ENCODE results near the gene SMOC2.
"Not testable (repeated sequence)": the region's sequence is repeated elsewhere in the genome, so short reads cannot be mapped to it uniquely, and the experiment has no call there.

The SMOC2 gene

DNA sequence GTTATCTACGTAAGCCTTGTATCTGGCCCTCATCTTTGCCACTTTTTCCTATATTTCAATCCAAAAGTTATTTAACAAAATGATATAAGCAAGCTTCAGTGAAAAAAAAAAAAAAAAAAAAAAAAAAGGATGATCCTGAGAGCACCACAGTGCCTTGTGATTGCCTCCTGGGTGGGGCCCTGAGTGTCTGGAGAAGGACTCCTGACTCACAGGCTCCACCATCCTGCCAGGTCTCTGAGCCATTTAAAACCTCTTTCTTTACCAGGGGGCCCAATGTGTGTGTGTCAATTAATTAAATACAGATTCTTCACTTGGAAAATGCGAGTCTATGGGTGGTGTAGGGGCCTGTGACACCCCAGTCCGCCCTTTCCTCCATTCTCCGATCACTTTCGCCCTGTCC is 105.2 kb downstream of the SMOC2 start:
- peak; percentile 28 for DNase-seq

DNA sequence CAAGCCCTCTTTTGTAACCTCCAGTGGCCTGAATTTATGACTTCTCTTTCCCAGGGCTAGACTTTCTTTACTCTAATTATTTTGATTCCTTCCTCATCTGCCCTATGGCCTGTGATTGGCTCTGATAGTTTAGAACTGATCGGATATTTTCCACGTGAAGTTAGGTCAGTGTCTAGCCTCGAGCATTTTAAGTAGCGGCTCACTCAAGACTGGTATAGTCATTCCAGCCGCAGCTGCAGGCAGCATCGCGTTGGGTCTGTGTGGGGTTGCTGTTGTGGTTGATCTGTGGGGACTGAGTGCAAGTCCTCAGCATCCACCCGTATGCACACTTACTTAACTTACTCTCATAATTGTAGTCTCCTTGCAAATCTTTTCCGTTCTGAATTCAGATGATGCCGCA is 105.7 kb downstream of the SMOC2 start:
- no peak for DNase-seq

DNA sequence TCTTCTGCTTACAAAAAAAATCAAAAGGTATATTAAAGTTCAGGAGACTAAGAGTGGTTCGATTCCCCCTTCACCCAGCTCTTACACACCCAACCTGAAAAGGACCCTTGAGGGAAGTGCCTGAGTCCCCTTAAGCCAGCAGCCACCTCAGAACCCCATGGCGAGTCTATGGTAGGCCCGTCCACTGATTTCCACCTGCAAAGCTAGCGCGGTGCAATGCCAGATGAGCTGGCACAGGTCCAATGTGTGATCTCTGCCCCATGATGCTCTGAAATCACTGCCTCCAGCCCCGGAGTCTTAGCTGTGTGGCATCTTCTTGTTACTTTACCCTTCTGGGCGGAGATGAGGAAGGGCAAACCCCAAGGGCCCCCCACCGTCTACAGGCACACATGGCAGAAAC is 109.3 kb downstream of the SMOC2 start:
- DNase-seq, result no peak

DNA sequence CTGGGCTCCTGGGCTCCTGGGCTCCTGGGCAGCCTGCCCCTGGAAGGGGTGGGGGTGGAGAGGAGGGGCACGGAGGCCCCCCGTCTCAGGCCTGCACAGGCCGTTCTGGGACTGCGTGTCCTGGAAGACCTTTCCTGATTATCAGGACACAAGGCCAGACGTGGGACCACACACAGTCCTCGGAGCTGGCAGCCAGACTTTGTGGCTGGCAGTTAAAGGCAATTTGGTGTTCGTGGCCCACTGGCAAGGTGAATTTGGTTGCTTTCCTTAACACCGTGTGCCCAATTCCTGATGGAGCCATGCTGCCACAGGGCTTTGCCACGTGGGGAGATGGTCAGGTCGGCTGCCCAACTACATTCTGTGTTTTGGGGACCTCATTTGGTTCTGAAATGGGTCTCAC is 113.5 kb downstream of the SMOC2 start:
- DNase-seq, result no peak

DNA sequence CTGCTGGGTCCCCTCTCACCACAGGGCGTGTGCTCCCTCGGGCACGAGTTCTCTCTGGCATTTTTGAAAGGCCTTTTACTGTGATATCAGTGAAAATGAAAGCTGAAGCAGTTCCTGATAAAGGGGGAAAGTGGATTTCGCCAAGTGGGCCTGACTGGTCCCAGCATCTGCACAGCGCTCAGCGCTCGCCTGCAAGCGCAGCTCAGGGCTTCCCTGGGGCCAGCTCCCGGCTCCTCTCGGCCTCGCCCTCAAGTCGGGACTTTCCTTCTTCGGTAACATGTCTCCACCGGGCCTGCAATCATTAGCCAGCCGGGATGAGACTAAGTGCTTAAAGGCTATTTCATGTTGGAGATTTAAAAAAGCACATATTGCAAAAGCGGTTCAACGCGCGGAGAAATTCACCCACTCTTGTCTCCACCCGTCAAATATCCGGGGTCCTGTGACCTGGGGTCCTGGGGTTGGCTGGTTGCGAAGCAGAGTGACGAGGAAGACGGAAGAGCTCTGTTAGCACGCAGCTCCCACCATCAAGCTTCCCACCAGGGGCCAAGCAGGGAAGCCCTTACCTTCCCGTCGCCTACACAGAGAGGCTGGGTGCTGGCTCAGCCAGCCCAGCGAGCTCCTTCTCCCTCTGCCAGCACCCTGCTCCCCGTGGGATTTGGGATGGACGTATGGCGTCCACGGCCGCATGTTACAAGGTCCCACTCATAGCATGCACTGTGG is 114.1 kb downstream of the SMOC2 start:
- no peak for DNase-seq

DNA sequence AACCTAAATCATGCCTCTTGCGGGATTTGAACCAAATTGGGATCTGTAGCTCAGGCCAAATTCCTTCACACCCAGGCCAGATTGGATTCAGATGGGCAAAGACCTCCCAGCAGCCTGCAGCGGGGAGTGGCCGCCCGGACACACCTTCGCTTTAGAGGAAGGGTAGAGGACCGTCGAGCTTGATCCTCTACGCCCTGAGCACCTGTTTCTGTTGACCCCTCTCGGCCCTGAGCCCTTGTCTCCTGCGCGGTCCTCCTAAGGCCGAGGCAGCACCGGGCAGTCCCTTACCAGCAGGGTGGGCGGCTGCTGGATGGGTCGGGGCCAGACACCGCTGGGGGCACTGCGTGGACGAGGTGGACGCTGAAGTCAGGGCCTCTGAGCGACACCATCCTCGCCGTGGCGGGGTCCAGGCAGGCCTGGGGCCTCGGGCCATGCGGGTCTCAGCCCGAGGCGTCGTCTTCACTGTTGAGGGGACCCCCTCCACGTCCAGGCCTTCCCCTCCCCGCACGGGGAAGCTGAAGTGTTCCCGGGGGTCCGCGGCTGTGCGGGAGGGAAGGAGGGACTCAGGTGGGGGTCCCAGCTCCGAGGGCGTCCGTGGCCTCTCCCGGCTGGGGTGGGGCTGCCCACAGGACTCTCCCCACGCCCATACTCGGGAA is 114.8 kb downstream of the SMOC2 start:
- no peak for DNase-seq

DNA sequence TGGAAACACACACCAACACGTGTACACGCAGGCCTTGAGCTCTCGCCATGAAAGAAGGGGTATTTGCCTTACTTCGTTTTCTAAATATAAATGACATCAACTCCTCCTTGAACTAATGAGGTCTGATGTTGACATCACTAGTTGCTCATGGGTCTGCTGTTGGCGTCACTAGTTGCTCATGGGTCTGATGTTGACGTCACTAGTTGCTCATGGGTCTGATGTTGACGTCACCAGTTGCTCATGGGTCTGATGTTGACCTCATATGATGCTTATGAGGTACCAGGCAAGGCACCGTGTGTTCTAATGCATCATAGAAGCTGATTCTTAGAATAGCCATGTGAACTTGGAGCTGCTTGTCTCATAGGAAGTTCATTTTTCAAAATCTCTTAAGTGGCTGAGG is 116.5 kb downstream of the SMOC2 start:
- DNase-seq, result no peak

DNA sequence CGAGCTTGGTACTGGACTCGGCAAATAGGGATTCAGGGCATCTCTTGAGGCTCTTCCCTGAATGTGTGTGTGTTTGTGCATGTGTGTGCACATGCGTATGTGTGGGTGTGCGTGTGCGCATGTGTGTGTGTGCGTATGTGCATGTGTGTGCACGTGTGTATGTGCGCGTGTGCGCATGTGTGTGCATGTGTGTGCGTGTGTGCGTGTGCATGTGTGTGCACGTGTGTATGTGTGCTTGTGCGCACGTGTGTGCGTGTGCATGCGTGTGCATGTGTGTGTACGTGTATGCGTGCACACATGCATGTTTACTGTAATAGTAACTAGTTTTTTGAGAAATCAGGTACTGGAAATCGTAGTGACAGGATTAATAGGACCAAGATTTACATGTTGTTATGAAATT is 117.7 kb downstream of the SMOC2 start:
- no peak for DNase-seq

DNA sequence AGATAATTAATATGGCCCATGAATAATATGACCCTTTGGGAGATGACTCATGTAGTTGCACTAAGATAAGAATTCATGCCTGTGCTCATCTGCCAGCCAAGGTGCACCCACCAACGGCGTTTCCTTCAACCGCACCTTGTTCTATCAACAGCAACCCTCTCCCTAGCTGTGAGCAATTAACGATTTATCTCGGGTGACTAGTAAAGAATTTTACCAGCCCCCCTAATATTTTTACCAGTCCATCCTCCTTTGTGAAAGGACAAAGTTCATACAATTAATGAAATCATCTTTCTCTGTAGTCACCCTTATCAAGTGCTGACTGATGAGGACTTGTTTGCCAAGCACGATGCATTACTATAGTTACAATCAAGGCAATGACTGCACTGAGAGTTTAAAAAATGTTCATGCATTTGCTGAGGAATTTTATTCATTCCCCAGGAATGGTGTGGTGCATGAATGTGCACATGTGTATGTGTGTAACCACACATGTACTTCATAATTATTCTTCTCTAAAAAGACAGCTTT is 118.7 kb downstream of the SMOC2 start:
- DNase-seq, result no peak

DNA sequence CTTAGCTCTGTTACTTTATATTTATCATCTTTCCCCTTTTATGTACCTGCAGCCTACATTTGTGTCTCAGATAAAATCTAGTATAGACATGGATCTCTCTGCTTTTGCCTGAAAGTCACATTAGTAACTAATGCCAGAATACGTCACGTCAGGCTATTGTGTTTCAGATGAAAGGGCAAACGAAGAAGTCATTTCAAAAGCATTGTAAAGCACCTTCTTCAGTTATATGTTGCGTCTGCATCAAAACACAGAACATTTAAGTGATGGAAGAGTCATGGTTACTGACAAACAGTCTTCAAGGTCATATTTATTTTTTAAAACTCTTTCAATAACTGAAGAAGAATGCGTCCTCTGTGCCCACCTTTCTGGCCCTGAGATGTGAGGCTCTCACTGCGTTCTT is 119.1 kb downstream of the SMOC2 start:
- no peak for DNase-seq

DNA sequence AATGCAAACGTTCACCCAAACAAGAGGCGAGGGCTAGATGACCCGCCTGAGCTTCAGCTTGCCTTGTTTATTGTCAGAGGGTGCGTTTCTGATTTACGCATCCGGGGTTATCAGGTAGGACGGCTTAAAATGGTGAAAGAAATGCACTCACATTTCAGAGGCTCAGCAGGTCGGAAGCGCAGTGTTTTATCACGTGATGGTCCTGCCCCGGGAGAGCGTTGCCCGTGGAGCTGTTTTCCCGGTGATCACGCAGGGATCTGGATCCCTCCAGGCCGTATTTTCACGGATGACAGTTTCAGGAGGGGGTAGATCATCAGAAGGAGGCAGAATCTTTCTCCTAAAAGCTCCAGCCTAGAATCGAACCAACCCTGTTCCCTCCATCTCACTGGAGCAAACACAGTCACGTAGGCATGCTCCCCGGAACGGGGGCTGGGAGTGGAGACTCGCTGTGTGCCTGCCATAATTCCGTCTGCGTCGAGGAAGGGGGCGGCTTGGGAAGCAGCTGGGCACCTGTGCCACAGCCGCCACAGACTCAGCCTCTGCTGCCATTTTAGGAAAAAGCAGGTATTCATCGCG is 121.7 kb downstream of the SMOC2 start:
- DNase-seq, result no peak

DNA sequence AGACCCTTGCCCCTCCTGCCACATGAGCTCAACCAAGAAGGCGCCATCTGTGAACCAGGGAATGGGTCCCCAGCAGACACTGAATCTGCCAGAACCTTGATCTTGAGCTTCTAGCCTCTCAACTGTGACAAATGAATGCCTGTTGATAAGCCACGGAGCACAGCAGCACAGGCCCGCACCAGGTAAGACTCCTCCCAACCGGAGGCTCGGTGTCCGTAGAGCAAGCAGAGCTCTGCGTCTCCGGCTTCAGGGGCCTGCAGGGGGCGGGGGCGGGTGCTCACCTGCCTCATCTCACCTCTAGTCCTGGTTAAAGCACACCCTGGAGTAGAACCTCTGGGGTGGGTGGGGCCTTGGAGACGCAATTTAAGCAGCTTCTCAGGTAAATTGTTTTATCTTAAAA is 122.7 kb downstream of the SMOC2 start:
- DNase-seq, result no peak

DNA sequence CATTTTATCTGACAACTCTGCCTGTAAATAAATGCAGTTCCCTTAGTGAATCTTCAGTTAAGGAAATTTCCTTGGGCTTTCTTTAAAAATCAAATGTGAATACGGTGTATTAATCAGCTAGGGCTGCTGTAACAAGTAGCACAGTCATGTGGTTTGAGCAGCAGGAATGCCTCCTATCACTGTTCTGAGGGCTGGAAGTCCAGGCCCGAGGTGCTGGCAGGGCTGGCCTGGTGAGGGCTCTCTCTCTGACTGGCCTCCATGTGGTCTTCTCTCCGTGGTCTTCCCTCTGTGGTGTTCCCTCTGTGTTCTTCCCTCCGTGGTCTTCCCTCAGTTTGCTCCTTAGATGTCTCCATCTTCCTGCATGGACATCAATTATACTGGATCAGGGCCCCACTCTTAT is 124.1 kb downstream of the SMOC2 start:
- no peak for DNase-seq

DNA sequence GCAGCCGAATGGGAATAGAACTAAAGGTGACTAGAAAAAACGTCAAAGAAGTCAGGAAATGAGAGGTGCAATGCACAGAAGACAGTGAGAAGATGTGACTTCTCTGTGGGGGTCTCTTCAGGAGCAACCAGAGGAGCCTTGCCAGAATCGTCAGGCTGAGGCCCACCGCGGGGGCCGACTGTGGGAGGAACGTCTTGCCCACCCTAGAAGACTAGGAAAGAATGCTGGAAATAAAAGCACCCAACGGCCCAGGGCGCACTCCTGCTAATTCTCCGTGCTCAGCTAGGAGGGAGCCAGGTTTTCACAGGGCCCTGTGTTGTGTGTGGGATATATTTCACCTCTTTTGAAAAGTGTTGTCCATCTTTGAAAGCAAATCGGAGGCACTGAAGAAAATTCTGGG is 129.2 kb downstream of the SMOC2 start:
- no peak for DNase-seq

DNA sequence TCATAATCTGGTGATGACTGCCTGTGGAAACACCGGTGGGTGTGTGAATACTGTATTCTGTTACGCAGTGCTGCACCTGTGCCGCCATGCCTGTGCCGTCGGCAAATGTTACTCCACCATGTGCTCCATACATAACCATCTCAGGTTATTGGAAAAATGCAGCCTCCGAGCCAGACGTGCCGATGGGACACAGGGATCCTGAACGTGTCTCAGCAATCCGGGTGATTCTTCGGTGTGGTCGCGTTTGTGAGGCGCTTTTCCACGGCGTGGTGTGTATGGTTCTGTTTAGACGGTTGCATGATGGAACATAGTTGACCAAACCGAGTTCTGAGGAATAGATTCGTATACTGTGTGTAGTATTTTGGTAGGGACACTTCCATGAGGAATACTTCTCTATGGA is 130.3 kb downstream of the SMOC2 start:
- no peak for DNase-seq

DNA sequence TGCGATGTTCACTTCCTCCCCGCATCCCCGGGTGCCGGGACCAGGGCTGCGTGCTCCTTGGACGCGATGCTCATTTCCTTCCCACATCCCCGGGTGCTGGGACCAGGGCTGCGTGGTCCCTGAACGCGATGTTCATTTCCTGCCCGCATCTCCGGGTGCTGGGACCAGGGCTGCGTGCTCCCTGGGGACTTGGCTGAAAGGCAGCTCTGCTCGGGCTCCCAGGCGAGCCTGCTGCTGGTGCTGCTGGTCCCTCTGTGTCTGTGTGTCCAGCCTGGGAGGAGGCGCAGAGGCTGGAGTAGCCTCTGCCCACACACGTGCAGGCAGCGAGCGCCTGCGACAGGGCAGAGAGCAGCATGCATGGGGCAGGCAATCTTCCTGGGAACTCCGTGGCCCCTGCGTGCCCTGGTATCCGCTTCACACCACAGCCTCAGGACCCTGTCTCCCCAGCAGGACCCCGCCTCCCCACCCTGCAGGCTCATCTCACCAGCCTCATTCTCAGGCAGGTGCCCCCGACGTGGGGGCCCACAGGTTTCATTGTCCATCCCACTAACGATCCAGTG is 132.4 kb downstream of the SMOC2 start:
- DNase-seq, result not testable (repeated sequence)

DNA sequence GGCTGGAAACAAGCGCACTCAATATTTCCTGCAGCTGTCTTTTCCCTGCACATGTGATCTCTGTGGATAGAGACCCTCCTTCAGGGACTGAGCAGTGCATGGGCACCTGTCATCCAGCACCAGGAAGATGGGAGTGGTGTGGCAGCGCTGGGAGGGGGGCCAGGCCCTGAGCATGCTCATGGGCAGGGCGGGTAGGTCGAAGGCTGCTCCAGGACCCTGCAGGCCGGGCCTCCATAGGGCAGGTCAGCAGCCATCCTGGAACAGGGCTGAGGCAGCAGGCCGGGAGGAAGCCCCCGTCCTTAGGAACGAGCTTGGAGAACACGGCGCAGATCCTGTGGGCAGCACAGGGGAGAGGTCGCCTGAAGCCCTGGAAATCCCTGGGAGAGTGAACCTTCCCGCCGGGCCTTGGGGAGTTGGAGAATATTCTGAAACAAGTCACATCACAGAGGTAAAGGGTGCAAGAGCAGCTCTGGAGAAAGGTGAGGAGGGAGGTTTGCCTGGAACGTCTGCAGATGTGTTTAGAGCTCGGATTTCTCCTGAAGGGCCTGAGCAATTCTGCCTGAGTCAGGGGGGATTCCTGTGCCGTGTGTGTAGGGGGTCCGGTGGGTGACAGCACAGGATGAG is 133.2 kb downstream of the SMOC2 start:
- DNase-seq, result no peak

DNA sequence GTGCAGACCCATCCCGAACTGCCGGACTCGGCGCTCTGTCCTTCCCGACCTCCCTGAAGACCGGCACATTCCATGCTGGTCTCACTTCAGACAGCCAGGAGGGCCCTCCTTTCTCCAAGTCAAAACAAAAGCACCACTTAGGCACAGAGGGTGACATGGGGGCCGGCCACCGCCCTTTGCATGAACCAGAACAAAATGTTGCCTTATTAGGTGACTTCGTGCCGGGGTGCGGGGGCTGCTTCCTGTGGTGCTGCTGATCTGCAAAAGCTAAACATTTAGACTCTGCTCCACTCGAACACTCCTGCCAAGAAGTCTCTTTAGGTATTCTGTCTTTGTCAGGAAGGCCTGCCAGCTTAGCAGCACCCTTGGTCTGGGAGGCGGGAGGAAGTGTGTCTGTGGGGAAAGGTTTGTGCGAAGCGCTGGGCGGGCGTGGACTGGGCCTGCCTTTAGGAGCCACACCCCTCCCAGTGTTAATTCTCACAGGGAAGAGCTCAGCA is 133.8 kb downstream of the SMOC2 start:
- peak; percentile 4 for DNase-seq

DNA sequence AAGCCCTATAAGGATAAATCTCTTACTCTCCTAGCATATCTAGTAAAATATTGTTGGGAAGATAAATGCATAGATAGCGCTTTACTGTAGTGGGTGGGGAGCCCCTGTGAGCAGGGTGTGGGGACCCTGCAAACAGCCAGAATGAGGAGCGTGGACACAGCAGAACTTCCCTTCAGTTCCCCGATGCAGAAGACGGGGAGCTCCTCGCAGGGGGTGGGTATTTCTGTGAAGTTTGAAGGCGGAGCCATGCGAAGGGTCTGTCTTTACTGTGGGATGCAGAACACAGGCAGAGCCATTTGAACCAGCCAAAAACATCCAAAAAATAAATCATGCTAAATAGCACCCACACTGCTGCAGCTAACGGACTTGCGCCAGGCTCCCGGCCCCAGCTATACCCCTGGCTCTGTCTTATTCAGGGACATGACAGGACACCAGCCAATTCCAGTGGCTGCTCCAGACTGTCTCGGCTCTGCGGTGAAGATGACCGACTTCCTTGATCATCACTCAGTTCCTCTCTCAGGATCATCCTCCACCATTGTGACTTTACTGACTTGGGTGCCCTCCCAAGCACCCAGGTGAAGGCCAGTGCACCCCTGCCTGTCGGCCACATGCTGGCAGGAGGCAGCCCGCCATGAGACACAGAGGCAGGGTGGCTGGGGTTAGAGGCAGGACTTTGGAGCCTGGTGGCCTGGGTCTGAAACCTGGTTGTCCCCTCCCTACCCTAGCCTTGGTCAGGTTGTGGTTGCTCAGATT is 134.5 kb downstream of the SMOC2 start:
- no peak for DNase-seq

DNA sequence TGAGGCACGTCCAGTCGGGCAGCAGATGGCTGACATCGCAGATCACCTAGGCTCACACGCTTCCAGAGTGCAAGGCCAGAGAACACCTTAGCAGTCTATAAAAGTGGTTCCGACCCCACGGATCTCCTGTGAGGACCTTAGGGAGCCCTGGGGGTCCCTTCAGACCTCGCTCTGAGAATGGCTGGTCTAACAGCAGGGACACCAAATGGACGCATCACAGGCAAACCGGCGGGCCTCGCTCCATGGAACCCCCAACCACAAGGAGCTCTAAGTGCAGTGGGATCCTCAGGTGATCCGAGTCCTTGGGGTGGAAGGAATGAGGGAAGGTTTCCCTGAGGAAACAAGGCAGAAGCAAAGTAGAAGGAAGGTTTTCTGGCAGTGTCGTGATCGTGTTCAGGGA is 135.4 kb downstream of the SMOC2 start:
- DNase-seq, result no peak

DNA sequence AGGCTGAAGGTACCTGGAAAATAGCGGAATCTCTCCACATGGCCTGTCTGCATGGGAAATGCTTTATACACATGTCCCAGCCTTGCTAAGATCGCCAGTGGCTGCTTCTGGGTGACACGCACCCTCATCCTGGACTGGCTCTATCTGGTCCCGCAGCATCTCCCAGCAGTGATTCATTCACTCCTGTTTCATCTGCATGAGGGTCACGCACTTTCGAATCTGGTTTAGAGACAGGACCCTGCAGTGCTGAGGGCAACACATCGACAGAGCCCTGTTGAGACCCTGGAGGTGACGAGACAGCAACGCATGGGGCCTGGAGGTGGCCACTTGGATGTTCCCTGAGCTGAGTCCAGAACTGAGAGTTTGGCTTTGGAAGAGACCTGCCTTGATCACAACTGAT is 136.5 kb downstream of the SMOC2 start:
- no peak for DNase-seq

DNA sequence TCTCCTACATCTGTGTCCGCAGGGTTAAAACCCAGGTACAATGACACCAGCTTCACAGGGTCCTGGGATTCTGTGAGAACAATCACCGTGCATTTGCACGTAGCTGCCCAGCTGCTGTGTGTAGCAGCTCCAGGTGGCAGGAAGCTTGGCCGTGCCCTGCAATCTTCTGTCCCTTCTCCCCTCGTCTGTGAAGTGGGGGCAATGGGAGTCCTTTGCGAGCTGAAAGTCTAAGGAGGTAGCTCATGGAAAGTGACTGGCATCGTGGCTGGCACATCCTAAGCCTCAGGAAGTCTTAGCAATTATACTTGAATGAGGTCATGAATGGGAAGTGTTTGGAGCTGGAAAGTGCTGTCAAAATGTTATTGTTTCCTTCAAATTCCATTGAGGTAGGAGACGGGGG is 137.1 kb downstream of the SMOC2 start:
- DNase-seq, result no peak

Measured in fibroblast of skin of scalp (primary cell).